HCT116 (cell line): Measurements from ENCODE around the gene UGT2B15.
"Not testable (repeated sequence)": the region's sequence is repeated elsewhere in the genome, so short reads cannot be mapped to it uniquely, and the experiment has no call there.

Experiments used
- EZH2 ChIP-seq: fragments of 200-600 bp; sonication (generic); IDR thresholded peaks from 2 replicates; pipeline ENCODE4 v1.6.1; 2017; ENCODE audit warnings: antibody characterized with exemption, mixed run types
- EZH2phosphoT487 ChIP-seq: fragments of 200-600 bp; IDR thresholded peaks from 2 replicates; pipeline ENCODE4 v1.6.1; 2018; ENCODE audit warnings: antibody characterized with exemption, borderline replicate concordance
- FOSL1 ChIP-seq: IDR thresholded peaks from 2 replicates; pipeline ENCODE4 v1.6.1; 2012; ENCODE audit warnings: low read depth
- JUND ChIP-seq: IDR thresholded peaks from 2 replicates; pipeline ENCODE4 v1.6.1; 2012
- POLR2A ChIP-seq: IDR thresholded peaks from 2 replicates; pipeline ENCODE4 v1.7.0; 2011; ENCODE audit warnings: borderline replicate concordance; ENCODE audit not compliant: insufficient read depth, insufficient read length; ENCODE audit errors: extremely low read depth
- POLR2AphosphoS5 ChIP-seq: IDR thresholded peaks from 2 replicates; pipeline ENCODE4 v1.6.1; 2011; ENCODE audit warnings: mild to moderate bottlenecking, low read depth, low read length, moderate library complexity
- REST ChIP-seq: IDR thresholded peaks from 2 replicates; pipeline ENCODE4 v1.6.1; 2012; ENCODE audit warnings: low read depth
- SIN3A ChIP-seq: IDR thresholded peaks from 2 replicates; pipeline ENCODE4 v1.6.1; 2012; ENCODE audit warnings: low read depth
- SP1 ChIP-seq: IDR thresholded peaks from 2 replicates; pipeline ENCODE4 v1.6.1; 2012; ENCODE audit warnings: low read depth
- ZFX ChIP-seq: fragments of 450-650 bp; IDR thresholded peaks from 2 replicates; pipeline ENCODE4 v1.6.1; 2017
- TF ChIP-seq, protein P1 (sequence below): IDR thresholded peaks from 2 replicates; pipeline ENCODE4 v1.6.1; 2012
- TF ChIP-seq, protein P2 (sequence below), 3 experiments: fragments of 200-600 bp in 1 of 3; sonication (generic) in 1 of 3; IDR thresholded peaks in 2 of 3; conservative IDR thresholded peaks in 1 of 3; 2 replicates each; pipeline ENCODE4 v1.5.1; 2012 to 2017; ENCODE audit warnings: low read depth in 2 of 3, low read length in 2 of 3, antibody characterized with exemption in 1 of 3, borderline replicate concordance in 1 of 3, control low read depth in 1 of 3, mild to moderate bottlenecking in 1 of 3, mixed read lengths in 1 of 3, mixed run types in 1 of 3, moderate library complexity in 1 of 3; ENCODE audit not compliant: insufficient read depth in 1 of 3

DNA sequence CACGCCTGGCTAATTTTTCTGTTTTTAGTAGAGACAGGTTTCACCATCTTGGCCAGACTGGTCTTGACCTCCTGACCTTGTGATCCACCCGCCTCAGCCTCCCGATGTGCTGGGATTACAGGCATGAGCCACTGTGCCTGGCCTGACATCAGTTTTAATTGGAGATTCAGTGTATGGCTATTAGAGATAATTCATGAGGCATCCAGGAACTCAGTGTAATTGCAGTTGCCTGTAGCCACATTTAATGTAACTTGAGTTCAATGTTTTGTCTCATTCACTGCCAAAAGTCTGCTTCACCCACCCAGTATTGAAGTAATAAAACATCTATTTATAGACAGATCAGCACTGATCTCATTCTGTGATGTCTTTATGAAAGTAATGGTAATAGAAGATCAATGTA is 5.7 kb downstream of the UGT2B15 start:
- not testable (repeated sequence) for TF ChIP-seq POLR2A, POLR2AphosphoS5, ZFX, SIN3A, SP1, JUND, REST, EZH2, FOSL1, EZH2phosphoT487
- TF ChIP-seq, protein P1, sequence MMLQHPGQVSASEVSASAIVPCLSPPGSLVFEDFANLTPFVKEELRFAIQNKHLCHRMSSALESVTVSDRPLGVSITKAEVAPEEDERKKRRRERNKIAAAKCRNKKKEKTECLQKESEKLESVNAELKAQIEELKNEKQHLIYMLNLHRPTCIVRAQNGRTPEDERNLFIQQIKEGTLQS: not testable (repeated sequence)
- TF ChIP-seq, protein P2, sequence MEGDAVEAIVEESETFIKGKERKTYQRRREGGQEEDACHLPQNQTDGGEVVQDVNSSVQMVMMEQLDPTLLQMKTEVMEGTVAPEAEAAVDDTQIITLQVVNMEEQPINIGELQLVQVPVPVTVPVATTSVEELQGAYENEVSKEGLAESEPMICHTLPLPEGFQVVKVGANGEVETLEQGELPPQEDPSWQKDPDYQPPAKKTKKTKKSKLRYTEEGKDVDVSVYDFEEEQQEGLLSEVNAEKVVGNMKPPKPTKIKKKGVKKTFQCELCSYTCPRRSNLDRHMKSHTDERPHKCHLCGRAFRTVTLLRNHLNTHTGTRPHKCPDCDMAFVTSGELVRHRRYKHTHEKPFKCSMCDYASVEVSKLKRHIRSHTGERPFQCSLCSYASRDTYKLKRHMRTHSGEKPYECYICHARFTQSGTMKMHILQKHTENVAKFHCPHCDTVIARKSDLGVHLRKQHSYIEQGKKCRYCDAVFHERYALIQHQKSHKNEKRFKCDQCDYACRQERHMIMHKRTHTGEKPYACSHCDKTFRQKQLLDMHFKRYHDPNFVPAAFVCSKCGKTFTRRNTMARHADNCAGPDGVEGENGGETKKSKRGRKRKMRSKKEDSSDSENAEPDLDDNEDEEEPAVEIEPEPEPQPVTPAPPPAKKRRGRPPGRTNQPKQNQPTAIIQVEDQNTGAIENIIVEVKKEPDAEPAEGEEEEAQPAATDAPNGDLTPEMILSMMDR (IDR thresholded peaks at IDR 0.05 in 2 of 3, conservative IDR thresholded peaks at IDR 0.05 in 1 of 3; ENCODE audit: borderline replicate concordance in 1 of 3, insufficient read depth in 1 of 3, low read depth in 2 of 3, low read length in 2 of 3): not testable (repeated sequence)
